Body of pancreas (tissue), 4 donors: ENCODE data around the gene IFT80. TPM values are rescaled to one million over a fixed set of nuclear protein-coding genes. Genes with fewer than 3 reads are reported as not detected.

Experiments used
- ATAC-seq: fragments of 150-250 bp; one replicate; pipeline ENCODE4 v1.9.1; 2016
- DNase-seq, 4 donors: peaks; one replicate each; pipeline ENCODE4 v3.0.0-alpha.2; 2019
- H3K27ac ChIP-seq, 4 donors: fragments of 200-600 bp; sonication (generic); 1 replicate in 3 of 4; 2 replicates in 1 of 4; pipeline versions ENCODE4 v1.5.1 to v1.6.1; 2016 to 2019; ENCODE audit warnings: mild to moderate bottlenecking in 1 of 4, mixed read lengths in 1 of 4, moderate library complexity in 1 of 4
- H3K27me3 ChIP-seq, 2 donors: fragments of 200-600 bp; sonication (generic); one replicate each; pipeline ENCODE4 v1.6.0; 2016; ENCODE audit warnings: mild to moderate bottlenecking in 1 of 2
- H3K36me3 ChIP-seq, 2 donors: fragments of 200-600 bp; sonication (generic); replicated peaks in 1 of 2; 2 replicates each; pipeline ENCODE4 v1.5.1; 2016; ENCODE audit warnings: low read depth in 2 of 2; ENCODE audit not compliant: insufficient read depth in 1 of 2
- H3K4me1 ChIP-seq: fragments of 200-600 bp; sonication (generic); one replicate; pipeline ENCODE4 v1.6.0; 2016
- H3K4me3 ChIP-seq, 2 donors: fragments of 200-600 bp; sonication (generic); 1 replicate in 1 of 2; 2 replicates in 1 of 2; pipeline ENCODE4 v1.5.1; 2016 to 2019
- H3K9me3 ChIP-seq, 3 donors: fragments of 200-600 bp; sonication (generic); 1 replicate in 2 of 3; 2 replicates in 1 of 3; pipeline ENCODE4 v1.5.1; 2016
- CTCF ChIP-seq, 7 experiments: fragments of 450-650 bp in 4 of 7; fragments of 200-600 bp in 3 of 7; sonication (generic) in 3 of 7; IDR thresholded peaks; one replicate each; pipeline ENCODE4 v1.5.1; 2016 to 2019; ENCODE audit warnings: antibody characterized with exemption in 7 of 7
- POLR2A ChIP-seq, 3 donors: fragments of 450-650 bp; IDR thresholded peaks; one replicate each; pipeline ENCODE4 v1.6.1; 2016; ENCODE audit warnings: antibody characterized with exemption in 3 of 3, mild to moderate bottlenecking in 2 of 3
- WGBS, 2 donors: methylation state at CpG; one replicate each; pipeline ENCODE4 v1.1.5; 2017; 5-methylcytosine and 5-hydroxymethylcytosine counted together
- intact Hi-C: fragments of 100-400 bp; cut with DNase I; formaldehyde crosslinking; loops from one replicate; pipeline ENCODE4 v1.15.1; 2023
- total RNA-seq, 2 donors: library from RNA; depleted of rRNA; stranded (reverse); fragments of >200 nt; gene quantifications; one replicate each; pipeline ENCODE4 v1.1.0, GENCODE V29; 2016

Gene IFT80
- total RNA-seq, 2 donors from 2014 or later, result 15.5 to 31.6 TPM

- no peak for DNase-seq
- no peak for ATAC-seq
- H3K27me3 ChIP-seq, result no peaks in the 10 kb centered on the region
- no peak overlapping the region for H3K4me3 ChIP-seq
- H3K9me3 ChIP-seq, result no peaks in the 10 kb centered on the region
- 73 to 100% methylated on average over 1 of the region's 1 CpG for WGBS, 2 donors
- intact Hi-C loops, result no loop called here
- no peaks in the 10 kb centered on the region for H3K36me3 ChIP-seq
- peaks cover 6% of the 10 kb centered on the region for H3K4me1 ChIP-seq
- H3K27ac ChIP-seq, result no peak overlapping the region
- no peak for TF ChIP-seq CTCF (IDR thresholded peaks at IDR 0.05)
- no peak for TF ChIP-seq POLR2A (IDR thresholded peaks at IDR 0.05)
Measured at GRCh38 chr3:160444411-160444810, 45.4 kb upstream of the IFT80 start.

GRCh38 chr3:160440687-160441086 is 41.7 kb upstream of the IFT80 start:
- ATAC-seq (no peak), DNase-seq (no peak)
- no peaks in the 10 kb centered on the region for H3K9me3 ChIP-seq
- H3K4me1 ChIP-seq, result no peaks in the 10 kb centered on the region
- WGBS, 2 donors, result 95 to 96% methylated on average over 7 of the region's 7 CpGs
- intact Hi-C loops, result no loop called here
- no peak overlapping the region for H3K4me3 ChIP-seq
- no peak overlapping the region for H3K27ac ChIP-seq
- no peaks in the 10 kb centered on the region for H3K36me3 ChIP-seq
- no peak for TF ChIP-seq POLR2A (IDR thresholded peaks at IDR 0.05)
- TF ChIP-seq CTCF (IDR thresholded peaks at IDR 0.05), result no peak
- no peaks in the 10 kb centered on the region for H3K27me3 ChIP-seq

- TF ChIP-seq POLR2A (IDR thresholded peaks at IDR 0.05) (no peak), CTCF (IDR thresholded peaks at IDR 0.05) (no peak)
- ATAC-seq (no peak), DNase-seq (no peak)
- 77 to 88% methylated on average over 5 of the region's 5 CpGs for WGBS, 2 donors
- H3K27me3 ChIP-seq, result no peaks in the 10 kb centered on the region
- H3K27ac ChIP-seq, result no peak overlapping the region
- peaks cover 0 to 7% of the 10 kb centered on the region in 2 donors for H3K36me3 ChIP-seq
- H3K4me3 ChIP-seq, result no peak overlapping the region
- intact Hi-C loops, result no loop called here
- no peaks in the 10 kb centered on the region for H3K9me3 ChIP-seq
- no peaks in the 10 kb centered on the region for H3K4me1 ChIP-seq
Measured at GRCh38 chr3:160437083-160437455, 38.0 kb upstream of the IFT80 start.

GRCh38 chr3:160435747-160436146 is 36.7 kb upstream of the IFT80 start:
- no peaks in the 10 kb centered on the region for H3K9me3 ChIP-seq
- no peak overlapping the region for H3K27ac ChIP-seq
- DNase-seq, result no peak
- H3K27me3 ChIP-seq, result no peaks in the 10 kb centered on the region
- H3K36me3 ChIP-seq, result peaks cover 3 to 13% of the 10 kb centered on the region in 2 donors
- TF ChIP-seq POLR2A (IDR thresholded peaks at IDR 0.05) (no peak), CTCF (IDR thresholded peaks at IDR 0.05) (no peak)
- WGBS, 2 donors, result 96 to 100% methylated on average over 1 of the region's 1 CpG
- no peak overlapping the region for H3K4me3 ChIP-seq
- H3K4me1 ChIP-seq, result no peaks in the 10 kb centered on the region
- intact Hi-C loops, result no loop called here
- ATAC-seq, result no peak

GRCh38 chr3:160435095-160435494 is 36.1 kb upstream of the IFT80 start:
- 93% methylated on average over 2 of the region's 2 CpGs for WGBS, 2 donors
- H3K36me3 ChIP-seq, result peaks cover 3 to 13% of the 10 kb centered on the region in 2 donors
- no peaks in the 10 kb centered on the region for H3K4me1 ChIP-seq
- H3K4me3 ChIP-seq, result no peak overlapping the region
- DNase-seq (no peak), ATAC-seq (no peak)
- H3K27ac ChIP-seq, result no peak overlapping the region
- no peaks in the 10 kb centered on the region for H3K9me3 ChIP-seq
- TF ChIP-seq POLR2A (IDR thresholded peaks at IDR 0.05), result no peak
- TF ChIP-seq CTCF (IDR thresholded peaks at IDR 0.05), result no peak
- no peaks in the 10 kb centered on the region for H3K27me3 ChIP-seq
- intact Hi-C loops, result no loop called here
